GM18909 (cell line): ENCODE results near the gene DES.
"Not testable (repeated sequence)": the region's sequence is repeated elsewhere in the genome, so short reads cannot be mapped to it uniquely, and the experiment has no call there.

Experiments used
- ATAC-seq: cut with Tn5 transposase; IDR thresholded peaks from one replicate; pipeline ENCODE4 v1.9.1; 2021; ENCODE audit warnings: mild to moderate bottlenecking; ENCODE audit not compliant: unreplicated experiment, poor library complexity

The DES gene

DNA sequence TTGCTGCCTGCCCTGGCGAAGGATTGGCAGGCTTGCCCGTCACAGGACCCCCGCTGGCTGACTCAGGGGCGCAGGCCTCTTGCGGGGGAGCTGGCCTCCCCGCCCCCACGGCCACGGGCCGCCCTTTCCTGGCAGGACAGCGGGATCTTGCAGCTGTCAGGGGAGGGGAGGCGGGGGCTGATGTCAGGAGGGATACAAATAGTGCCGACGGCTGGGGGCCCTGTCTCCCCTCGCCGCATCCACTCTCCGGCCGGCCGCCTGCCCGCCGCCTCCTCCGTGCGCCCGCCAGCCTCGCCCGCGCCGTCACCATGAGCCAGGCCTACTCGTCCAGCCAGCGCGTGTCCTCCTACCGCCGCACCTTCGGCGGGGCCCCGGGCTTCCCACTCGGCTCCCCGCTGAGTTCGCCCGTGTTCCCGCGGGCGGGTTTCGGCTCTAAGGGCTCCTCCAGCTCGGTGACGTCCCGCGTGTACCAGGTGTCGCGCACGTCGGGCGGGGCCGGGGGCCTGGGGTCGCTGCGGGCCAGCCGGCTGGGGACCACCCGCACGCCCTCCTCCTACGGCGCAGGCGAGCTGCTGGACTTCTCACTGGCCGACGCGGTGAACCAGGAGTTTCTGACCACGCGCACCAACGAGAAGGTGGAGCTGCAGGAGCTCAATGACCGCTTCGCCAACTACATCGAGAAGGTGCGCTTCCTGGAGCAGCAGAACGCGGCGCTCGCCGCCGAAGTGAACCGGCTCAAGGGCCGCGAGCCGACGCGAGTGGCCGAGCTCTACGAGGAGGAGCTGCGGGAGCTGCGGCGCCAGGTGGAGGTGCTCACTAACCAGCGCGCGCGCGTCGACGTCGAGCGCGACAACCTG lies at the start of gene DES:
DES (plus strand) TSS at position 223 of the 857 bp plus-strand sequence; CDS start at position 309, 86 bp downstream.
- no peak for ATAC-seq

DNA sequence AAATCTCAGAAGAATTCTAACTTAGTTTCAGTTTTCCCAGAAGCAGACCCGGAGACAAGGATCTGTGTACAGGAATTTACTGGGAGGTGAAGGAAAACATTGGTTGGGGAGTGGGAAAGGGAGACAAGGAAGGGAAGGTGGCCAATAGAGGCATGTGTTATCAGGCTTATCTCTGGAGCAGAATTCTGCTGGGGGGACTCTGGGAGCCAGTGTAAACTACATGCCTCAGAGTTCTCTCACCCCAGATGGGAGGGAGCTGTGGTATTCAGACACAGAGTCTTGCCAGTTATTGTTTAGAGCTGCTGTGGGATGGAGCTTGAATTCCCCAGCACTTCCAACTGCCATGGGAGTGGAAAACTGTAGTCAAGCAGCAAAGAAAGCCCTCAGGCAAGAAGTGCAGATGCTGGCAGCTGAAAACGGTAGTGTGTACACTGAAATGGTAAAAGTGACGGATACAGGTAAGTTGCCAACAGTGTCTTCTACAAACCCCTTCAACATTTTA lies 49.4 kb upstream of the DES start:
- ATAC-seq = no peak

DNA sequence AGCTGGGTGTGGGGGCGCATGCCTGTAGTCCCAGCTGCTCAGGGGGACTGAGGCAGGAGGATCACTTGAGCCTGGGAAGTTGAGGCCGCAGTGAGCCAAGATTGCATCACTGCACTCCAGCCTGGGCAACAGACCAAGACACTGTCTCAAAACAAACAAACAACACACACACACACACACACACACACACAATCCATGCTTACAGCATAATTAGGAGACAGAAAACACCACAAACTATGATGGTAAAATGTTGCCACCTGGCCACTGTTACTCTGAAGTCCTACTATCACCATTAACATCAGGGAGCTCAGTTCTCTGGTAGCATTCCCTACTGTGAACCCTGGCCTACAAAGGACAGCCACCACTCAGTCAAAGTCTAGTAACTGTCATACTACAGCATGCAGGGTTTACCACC lies 48.7 kb upstream of the DES start:
- ATAC-seq = no peak

- no peak for ATAC-seq
Measured at GRCh38 chr2:219378163-219378851, 39.9 kb upstream of the DES start.

GRCh38 chr2:219380926-219381325 lies 37.3 kb upstream of the DES start:
- ATAC-seq = no peak

GRCh38 chr2:219381448-219381847 lies 36.7 kb upstream of the DES start:
- no peak for ATAC-seq

DNA sequence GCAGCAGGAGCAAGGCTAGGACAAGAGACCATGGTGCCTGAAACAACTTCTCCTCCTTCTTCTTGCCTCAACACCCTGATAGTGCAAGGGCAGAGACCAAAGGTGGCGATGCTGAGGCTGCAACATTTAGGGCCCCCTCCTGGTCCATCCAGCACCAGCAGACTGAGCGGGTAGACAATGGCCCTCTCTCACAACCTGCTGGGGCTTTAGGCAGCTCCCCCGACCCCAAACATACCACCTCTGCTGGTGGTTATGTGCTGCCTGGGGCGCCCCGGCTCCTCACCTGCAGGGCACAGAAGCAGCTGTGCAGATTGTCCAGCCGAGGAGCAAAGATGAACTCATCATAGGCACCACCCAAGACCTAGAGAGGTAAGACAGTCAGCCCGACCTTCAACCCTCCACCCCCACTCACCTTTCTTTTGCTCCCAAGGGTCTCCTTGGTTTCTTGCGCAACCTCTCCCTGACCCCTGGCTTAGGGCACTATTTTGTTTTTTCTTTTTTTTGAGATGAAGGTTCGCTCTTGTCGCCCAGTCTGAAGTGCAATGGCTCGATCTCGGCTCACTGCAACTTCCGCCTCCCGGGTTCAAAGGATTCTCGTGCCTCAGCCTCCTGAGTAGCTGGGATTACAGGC lies 34.0 kb upstream of the DES start:
- ATAC-seq = no peak

DNA sequence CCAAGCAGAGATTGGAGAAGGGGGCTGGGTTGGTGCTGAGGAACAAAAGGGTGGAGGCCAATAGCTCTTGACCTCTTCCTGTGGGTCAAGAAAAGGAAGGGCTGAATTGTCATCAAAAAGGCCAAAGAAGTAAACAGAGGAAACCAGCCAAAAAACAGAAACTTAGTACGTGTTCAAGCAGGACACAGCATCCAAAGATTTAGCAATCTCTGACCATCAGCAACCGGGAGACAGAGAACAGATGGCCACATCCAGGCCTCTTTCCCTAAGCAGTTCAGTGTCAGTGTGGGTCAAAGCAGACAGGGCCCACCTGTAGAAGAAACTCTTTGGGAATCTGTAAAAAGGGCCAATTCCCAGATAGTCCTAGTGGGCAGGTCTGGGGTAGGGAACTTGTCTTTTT lies 33.3 kb upstream of the DES start:
- ATAC-seq = no peak

GRCh38 chr2:219385958-219386520 lies 32.1 kb upstream of the DES start:
- no peak for ATAC-seq

GRCh38 chr2:219386532-219387280 lies 31.5 kb upstream of the DES start:
- ATAC-seq = no peak

GRCh38 chr2:219387306-219388120 lies 30.7 kb upstream of the DES start, which contains the start of gene DNPEP:
DNPEP (minus strand) TSS chr2:219387912; CDS start chr2:219387794, 118 bp downstream.
- ATAC-seq = peak; percentile 61

- peak; percentile 85 for ATAC-seq
Measured at GRCh38 chr2:219388121-219388906, 29.9 kb upstream of the DES start.

GRCh38 chr2:219388907-219389156 lies 29.3 kb upstream of the DES start:
- no peak for ATAC-seq

GRCh38 chr2:219392754-219393153 lies 25.4 kb upstream of the DES start:
- ATAC-seq = no peak

- not testable (repeated sequence) for ATAC-seq
Measured at GRCh38 chr2:219395056-219395455, 23.1 kb upstream of the DES start.

DNA sequence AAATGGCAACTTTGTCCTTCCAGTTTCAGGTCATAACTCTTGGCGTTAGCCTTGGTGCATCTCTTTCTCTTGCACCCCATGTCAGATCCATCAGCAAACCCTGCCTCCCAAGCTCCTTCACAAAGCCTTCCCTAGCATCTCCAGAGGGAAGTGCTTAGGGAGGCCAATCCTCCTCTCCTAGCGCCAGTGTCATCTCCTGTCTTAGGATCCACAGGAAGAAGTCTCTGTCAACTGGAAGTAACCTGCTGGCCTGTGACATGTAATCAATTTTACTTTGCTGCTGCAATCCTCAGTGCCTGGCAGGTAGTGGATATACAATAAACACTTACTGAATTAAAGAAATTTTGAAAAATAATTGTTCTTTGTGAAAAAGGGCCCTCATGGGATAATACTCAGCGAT lies 22.6 kb upstream of the DES start:
- ATAC-seq = no peak

DNA sequence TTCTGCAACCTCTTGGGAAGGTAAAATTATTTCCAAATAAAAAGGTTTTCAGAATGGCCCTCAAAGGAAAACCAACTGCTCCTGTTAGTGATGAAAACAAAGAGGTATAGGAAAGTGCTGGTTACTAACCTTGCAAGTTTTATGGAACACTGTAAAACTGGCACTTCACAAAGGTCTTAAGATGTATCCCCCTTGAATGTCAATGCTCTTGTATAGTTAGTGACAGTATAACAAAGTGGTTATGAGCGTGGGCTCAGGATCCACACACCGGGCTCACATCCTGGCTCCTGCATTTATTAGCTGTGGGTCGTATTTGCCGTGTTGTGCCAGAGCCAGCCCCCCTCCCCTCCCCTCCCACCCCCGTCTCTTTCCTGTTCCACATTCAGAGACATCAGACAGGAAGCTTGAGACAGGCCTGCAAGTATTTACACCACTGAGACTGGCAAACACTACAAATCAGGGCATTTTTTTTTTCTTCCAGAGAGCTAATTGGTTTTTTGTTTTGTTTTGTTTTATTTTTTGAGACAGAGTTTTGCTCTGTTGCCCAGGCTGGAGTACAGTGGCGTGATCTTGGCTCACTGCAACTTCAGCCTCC lies 21.2 kb upstream of the DES start:
- ATAC-seq = no peak

- no peak for ATAC-seq
Measured at GRCh38 chr2:219398721-219399363, 19.3 kb upstream of the DES start.
